Endothelial cell (in vitro differentiated cells): ENCODE measurements around the gene ZSCAN5A. TPM values are rescaled to one million over a fixed set of nuclear protein-coding genes. Genes with fewer than 3 reads are reported as not detected.

Experiments
- DNase-seq: peaks from one replicate; pipeline ENCODE4 v3.0.0; 2021; ENCODE audit warnings: low spot score
- H3K27ac Mint-ChIP-seq: one replicate; pipeline ENCODE4 v1.8.0; 2021; ENCODE audit warnings: mixed read lengths, inconsistent platforms; ENCODE audit not compliant: unreplicated experiment
- H3K27me3 Mint-ChIP-seq: one replicate; pipeline ENCODE4 v1.8.0; 2021; ENCODE audit warnings: mild to moderate bottlenecking, moderate library complexity, mixed read lengths, inconsistent platforms; ENCODE audit not compliant: unreplicated experiment
- H3K36me3 Mint-ChIP-seq: one replicate; pipeline ENCODE4 v1.8.0; 2021; ENCODE audit warnings: mild to moderate bottlenecking, low read depth, mixed read lengths, inconsistent platforms; ENCODE audit not compliant: unreplicated experiment
- H3K4me1 Mint-ChIP-seq: one replicate; pipeline ENCODE4 v1.8.0; 2021; ENCODE audit warnings: mild to moderate bottlenecking, mixed read lengths, inconsistent platforms; ENCODE audit not compliant: unreplicated experiment
- H3K4me3 Mint-ChIP-seq: one replicate; pipeline ENCODE4 v1.8.0; 2021; ENCODE audit warnings: mild to moderate bottlenecking, mixed read lengths, inconsistent platforms; ENCODE audit not compliant: unreplicated experiment
- H3K9me3 Mint-ChIP-seq: one replicate; pipeline ENCODE4 v1.8.0; 2021; ENCODE audit warnings: mixed read lengths, inconsistent platforms; ENCODE audit not compliant: unreplicated experiment
- CTCF ChIP-seq: fragments of 200-600 bp; sonication (generic); IDR thresholded peaks from one replicate; pipeline ENCODE4 v1.5.0; 2021; ENCODE audit warnings: antibody characterized with exemption; ENCODE audit not compliant: unreplicated experiment
- total RNA-seq: library from RNA; stranded (reverse); fragmentation: NEBNext Ultra II Directional; extraction: Animal tissue kit (Norgen Biotek cat#: 25700); gene quantifications from one replicate; pipeline ENCODE4 v1.2.1, GENCODE V29; 2021; ENCODE audit not compliant: unreplicated experiment

ZSCAN5A gene
- total RNA-seq, 1 donor from 2014 or later = 10.4 TPM

GRCh38 chr19:56333506-56333905 is 18.9 kb upstream of the ZSCAN5A start:
- Mint-ChIP-seq H3K9me3 (no peaks in the 10 kb centered on the region), H3K27me3 (no peaks in the 10 kb centered on the region)

DNA sequence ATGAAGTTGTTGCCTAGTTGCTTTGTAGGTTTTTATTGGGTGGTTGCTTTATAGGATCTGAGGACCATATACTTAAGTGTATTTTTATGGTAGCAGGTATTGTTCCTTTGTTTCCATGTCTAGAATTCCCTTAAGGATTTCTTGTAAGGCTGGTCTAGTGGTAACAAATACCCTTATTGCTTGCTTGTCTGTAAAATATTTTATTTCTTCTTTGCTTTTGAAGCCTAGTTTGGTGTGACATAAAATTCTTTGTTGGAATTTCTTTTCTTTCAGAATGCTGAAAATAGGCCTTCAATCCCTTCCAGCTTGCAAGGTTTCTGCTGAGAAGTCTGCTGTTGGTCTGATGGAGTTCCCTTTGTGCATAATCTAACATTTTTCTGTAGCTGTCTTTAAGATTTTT is 18.1 kb upstream of the ZSCAN5A start:
- Mint-ChIP-seq H3K36me3 (no peaks in the 10 kb centered on the region), H3K9me3 (no peaks in the 10 kb centered on the region), H3K27me3 (no peaks in the 10 kb centered on the region), H3K27ac (no peak overlapping the region), H3K4me1 (no peaks in the 10 kb centered on the region), H3K4me3 (no peak overlapping the region)
- no peak for TF ChIP-seq CTCF
- no peak for DNase-seq

More at GRCh38 chr19:56333506-56333905, 18.9 kb upstream of the ZSCAN5A start:
- no peak overlapping the region for H3K27ac Mint-ChIP-seq
- H3K36me3 Mint-ChIP-seq = no peaks in the 10 kb centered on the region
- TF ChIP-seq CTCF = peak; percentile 73
- DNase-seq = peak; percentile 52
- no peaks in the 10 kb centered on the region for H3K4me1 Mint-ChIP-seq
- no peak overlapping the region for H3K4me3 Mint-ChIP-seq

DNA sequence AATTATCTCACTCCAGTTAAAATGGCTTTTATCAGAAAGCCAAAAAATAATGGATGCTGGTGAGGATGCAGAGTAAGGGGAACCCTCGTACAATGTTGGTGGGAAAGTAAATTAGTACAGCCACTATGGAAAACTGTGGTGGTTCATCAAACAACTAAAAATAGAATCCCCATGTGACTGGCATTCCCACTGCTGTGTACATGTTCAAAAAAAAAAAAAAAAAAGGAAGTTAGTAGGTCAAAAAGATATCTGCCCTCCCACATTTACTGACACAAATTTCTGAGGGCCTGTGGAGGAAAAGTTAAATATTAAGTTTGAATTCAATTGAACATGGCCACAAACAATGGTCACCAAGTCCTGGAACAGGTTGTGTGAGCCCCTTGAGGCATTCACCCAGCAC is 9.8 kb upstream of the ZSCAN5A start:
- no peak for TF ChIP-seq CTCF
- H3K36me3 Mint-ChIP-seq = no peaks in the 10 kb centered on the region
- peaks cover 5% of the 10 kb centered on the region for H3K9me3 Mint-ChIP-seq
- no peaks in the 10 kb centered on the region for H3K4me1 Mint-ChIP-seq
- H3K4me3 Mint-ChIP-seq = no peak overlapping the region
- H3K27me3 Mint-ChIP-seq = no peaks in the 10 kb centered on the region
- no peak for DNase-seq
- no peak overlapping the region for H3K27ac Mint-ChIP-seq

GRCh38 chr19:56321989-56322440 is 7.4 kb upstream of the ZSCAN5A start:
- no peak for DNase-seq
- Mint-ChIP-seq H3K4me3 (no peak overlapping the region), H3K27ac (no peak overlapping the region), H3K4me1 (no peaks in the 10 kb centered on the region), H3K9me3 (peaks cover 5% of the 10 kb centered on the region), H3K27me3 (no peaks in the 10 kb centered on the region), H3K36me3 (no peaks in the 10 kb centered on the region)
- no peak for TF ChIP-seq CTCF

- no peaks in the 10 kb centered on the region for H3K4me1 Mint-ChIP-seq
- no peaks in the 10 kb centered on the region for H3K27me3 Mint-ChIP-seq
- DNase-seq = no peak
- H3K9me3 Mint-ChIP-seq = peaks cover 5% of the 10 kb centered on the region
- TF ChIP-seq CTCF = no peak
- H3K36me3 Mint-ChIP-seq = no peaks in the 10 kb centered on the region
- no peak overlapping the region for H3K27ac Mint-ChIP-seq
- no peak overlapping the region for H3K4me3 Mint-ChIP-seq
Measured at GRCh38 chr19:56321254-56321988, 6.8 kb upstream of the ZSCAN5A start.
